PC-3 (cell line): Measurements from ENCODE around the gene LIX1L. TPM values are rescaled to one million over a fixed set of nuclear protein-coding genes. Genes with fewer than 3 reads are reported as not detected.

Source experiments
- ATAC-seq: fragments of 200-7000 bp; cut with Tn5 transposase; 2 replicates; pipeline ENCODE4 v1.9.1; 2020; ENCODE audit warnings: mild to moderate bottlenecking, moderate library complexity
- BruUV-seq: library from RNA; stranded (reverse); fragments of 400-500 nt; replicated peaks from 2 replicates; lab custom pipeline; 2021; lab: Mats Ljungman, UMichigan
- CTCF ChIA-PET: fragments of 300-600 bp; sonication (Branson Sonifier 250); formaldehyde crosslinking; loops from one replicate; lab custom pipeline; 2022; ENCODE audit warnings: antibody characterized with exemption; lab: Charles Lee
- POLR2A ChIA-PET: fragments of 300-600 bp; sonication (Branson Sonifier 250); formaldehyde crosslinking; loops from one replicate; lab custom pipeline; 2022; ENCODE audit warnings: antibody characterized with exemption; ENCODE audit not compliant: unreplicated experiment; lab: Charles Lee
- DNase-seq: peaks from one replicate; pipeline ENCODE4 v3.0.0-alpha.2; 2015
- H2AFZ ChIP-seq: fragments of 300-600 bp; sonication (generic); 2 replicates; pipeline ENCODE4 v1.6.0; 2016; ENCODE audit warnings: antibody characterized with exemption, low read length
- H3F3A ChIP-seq: fragments of 300-600 bp; sonication (generic); one replicate; pipeline ENCODE4 v1.6.0; 2017; ENCODE audit warnings: antibody characterized with exemption, low read length, control low read depth, mild to moderate bottlenecking; ENCODE audit not compliant: unreplicated experiment
- H3K27ac ChIP-seq: fragments of 300-600 bp; sonication (generic); 2 replicates; pipeline ENCODE4 v1.5.1; 2016; ENCODE audit warnings: mild to moderate bottlenecking, low read length
- H3K27me3 ChIP-seq: fragments of 300-600 bp; sonication (generic); 2 replicates; pipeline ENCODE4 v1.6.1; 2016; ENCODE audit warnings: low read length, mixed read lengths
- H3K36me3 ChIP-seq: fragments of 300-600 bp; sonication (generic); 2 replicates; pipeline ENCODE4 v1.6.1; 2016; ENCODE audit warnings: low read depth, mixed run types, low read length, mixed read lengths
- H3K4me1 ChIP-seq: fragments of 300-600 bp; sonication (generic); 2 replicates; pipeline ENCODE4 v1.5.1; 2016; ENCODE audit warnings: low read length; ENCODE audit not compliant: insufficient read depth
- H3K4me2 ChIP-seq: fragments of 300-600 bp; sonication (generic); 2 replicates; pipeline ENCODE4 v1.6.0; 2016; ENCODE audit warnings: low read length
- H3K4me3 ChIP-seq: fragments of 300-600 bp; sonication (generic); 2 replicates; pipeline ENCODE4 v1.5.1; 2016; ENCODE audit warnings: mild to moderate bottlenecking, low read length, mixed read lengths
- H3K79me2 ChIP-seq: fragments of 300-600 bp; sonication (generic); 2 replicates; pipeline ENCODE4 v1.6.1; 2017; ENCODE audit warnings: low read length, mixed read lengths
- H3K9ac ChIP-seq: fragments of 300-600 bp; sonication (generic); 2 replicates; pipeline ENCODE4 v1.6.0; 2016; ENCODE audit warnings: mild to moderate bottlenecking, low read length
- H3K9me2 ChIP-seq: fragments of 300-600 bp; sonication (generic); replicated peaks from 2 replicates; pipeline ENCODE4 v1.6.1; 2016; ENCODE audit warnings: mixed run types, low read length, mixed read lengths
- H3K9me3 ChIP-seq: fragments of 300-600 bp; sonication (generic); 2 replicates; pipeline ENCODE4 v1.6.1; 2016; ENCODE audit warnings: low read length, mixed read lengths
- H4K20me1 ChIP-seq: fragments of 300-600 bp; sonication (generic); 2 replicates; pipeline ENCODE4 v1.6.1; 2016; ENCODE audit warnings: low read length, mixed read lengths
- EZH2 ChIP-seq: fragments of 300-600 bp; sonication (generic); IDR thresholded peaks from one replicate; pipeline ENCODE4 v1.6.1; 2017; ENCODE audit warnings: antibody characterized with exemption, mild to moderate bottlenecking, low read length; ENCODE audit not compliant: unreplicated experiment
- EZH2phosphoT487 ChIP-seq: fragments of 300-600 bp; sonication (generic); IDR thresholded peaks from 2 replicates; pipeline ENCODE4 v1.6.1; 2018; ENCODE audit warnings: mild to moderate bottlenecking, antibody characterized with exemption, low read length, borderline replicate concordance
- intact Hi-C: fragments of 100-400 bp; cut with micrococcal nuclease; formaldehyde crosslinking; loops from 2 replicates; pipeline ENCODE4 v1.9.0; 2023
- total RNA-seq: library from RNA; depleted of rRNA; stranded (reverse); fragments of >200 nt; gene quantifications from 2 replicates; pipeline ENCODE4 v1.2.3, GENCODE V29; 2014
- TF ChIP-seq, protein P1 (sequence below): fragments of 300-600 bp; sonication (generic); conservative IDR thresholded peaks from 2 replicates; pipeline ENCODE4 v1.5.1; 2017; ENCODE audit warnings: antibody characterized with exemption, low read depth, mild to moderate bottlenecking, low read length

Gene LIX1L
- total RNA-seq, 1 experiment from 2014 or later, result 12.5 TPM

- H3K79me2 ChIP-seq, result peaks cover 24% of the 10 kb centered on the region
These were observed 2.4 kb downstream of the LIX1L start for GRCh38 chr1:145955436-145955835.

GRCh38 chr1:145953861-145954260 lies 4.0 kb downstream of the LIX1L start:
- CTCF ChIA-PET, result interaction anchor here (0.6 kb wide), 1 partner anchor 11 kb away, joined by 3 read pairs; the partner anchor contains the start of genes ANKRD34A and POLR3GL
- H3F3A ChIP-seq, result no peaks in the 10 kb centered on the region

More at GRCh38 chr1:145955436-145955835, 2.4 kb downstream of the LIX1L start:
- POLR2A ChIA-PET, result interaction anchor here (0.8 kb wide), 1 partner anchor 96 kb away, joined by 3 read pairs; no protein-coding TSS in a partner anchor
- ATAC-seq (no peak), DNase-seq (no peak)
- peak overlapping the region; percentile 84 for H3K4me2 ChIP-seq
- intact Hi-C loops, result loop anchor here (5.0 kb wide), 1 partner anchor 38 kb away; the partner anchor contains the start of gene PEX11B
- peaks cover 25% of the 10 kb centered on the region for H3K4me1 ChIP-seq
- no peak overlapping the region for H3K9ac ChIP-seq
- H3K9me2 ChIP-seq, result no peaks in the 10 kb centered on the region
- CTCF ChIA-PET, result no interaction called here
- no peak overlapping the region for H2AFZ ChIP-seq
- H3K4me3 ChIP-seq, result no peak overlapping the region
- H3K27me3 ChIP-seq, result no peaks in the 10 kb centered on the region
- no peak overlapping the region for H3K27ac ChIP-seq
- no TSS peak for BruUV-seq
- no peaks in the 10 kb centered on the region for H3F3A ChIP-seq
- TF ChIP-seq EZH2 (no peak), EZH2phosphoT487 (no peak)
- TF ChIP-seq, protein P1, sequence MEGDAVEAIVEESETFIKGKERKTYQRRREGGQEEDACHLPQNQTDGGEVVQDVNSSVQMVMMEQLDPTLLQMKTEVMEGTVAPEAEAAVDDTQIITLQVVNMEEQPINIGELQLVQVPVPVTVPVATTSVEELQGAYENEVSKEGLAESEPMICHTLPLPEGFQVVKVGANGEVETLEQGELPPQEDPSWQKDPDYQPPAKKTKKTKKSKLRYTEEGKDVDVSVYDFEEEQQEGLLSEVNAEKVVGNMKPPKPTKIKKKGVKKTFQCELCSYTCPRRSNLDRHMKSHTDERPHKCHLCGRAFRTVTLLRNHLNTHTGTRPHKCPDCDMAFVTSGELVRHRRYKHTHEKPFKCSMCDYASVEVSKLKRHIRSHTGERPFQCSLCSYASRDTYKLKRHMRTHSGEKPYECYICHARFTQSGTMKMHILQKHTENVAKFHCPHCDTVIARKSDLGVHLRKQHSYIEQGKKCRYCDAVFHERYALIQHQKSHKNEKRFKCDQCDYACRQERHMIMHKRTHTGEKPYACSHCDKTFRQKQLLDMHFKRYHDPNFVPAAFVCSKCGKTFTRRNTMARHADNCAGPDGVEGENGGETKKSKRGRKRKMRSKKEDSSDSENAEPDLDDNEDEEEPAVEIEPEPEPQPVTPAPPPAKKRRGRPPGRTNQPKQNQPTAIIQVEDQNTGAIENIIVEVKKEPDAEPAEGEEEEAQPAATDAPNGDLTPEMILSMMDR, result no peak
- no peaks in the 10 kb centered on the region for H3K36me3 ChIP-seq
- no peaks in the 10 kb centered on the region for H3K9me3 ChIP-seq
- no peaks in the 10 kb centered on the region for H4K20me1 ChIP-seq

GRCh38 chr1:145952903-145953302 lies 4.9 kb downstream of the LIX1L start:
- intact Hi-C loops, result no loop called here
- CTCF ChIA-PET, result no interaction called here
- peaks cover 24% of the 10 kb centered on the region for H3K79me2 ChIP-seq

More at GRCh38 chr1:145953861-145954260, 4.0 kb downstream of the LIX1L start:
- Histone ChIP-seq H3K9me3 (no peaks in the 10 kb centered on the region), H3K27me3 (no peaks in the 10 kb centered on the region), H3K4me1 (peaks cover 25% of the 10 kb centered on the region), H2AFZ (no peak overlapping the region), H3K9ac (no peak overlapping the region), H3K79me2 (peaks cover 24% of the 10 kb centered on the region), H3K27ac (no peak overlapping the region), H3K4me2 (no peak overlapping the region), H3K9me2 (no peaks in the 10 kb centered on the region), H3K4me3 (no peak overlapping the region), H4K20me1 (no peaks in the 10 kb centered on the region), H3K36me3 (no peaks in the 10 kb centered on the region)
- no TSS peak for BruUV-seq
- POLR2A ChIA-PET, result no interaction called here
- intact Hi-C loops, result no loop called here
- ATAC-seq, result no peak
- DNase-seq, result no peak
- TF ChIP-seq EZH2, result no peak
- no peak for TF ChIP-seq EZH2phosphoT487
- TF ChIP-seq, protein P1, result no peak

More at GRCh38 chr1:145952903-145953302, 4.9 kb downstream of the LIX1L start:
- Histone ChIP-seq H3K4me1 (peaks cover 19% of the 10 kb centered on the region), H3K4me3 (no peak overlapping the region), H3K27ac (no peak overlapping the region), H3K27me3 (no peaks in the 10 kb centered on the region), H3K9me3 (no peaks in the 10 kb centered on the region), H3K4me2 (no peak overlapping the region), H4K20me1 (no peaks in the 10 kb centered on the region), H3F3A (no peaks in the 10 kb centered on the region), H3K36me3 (no peaks in the 10 kb centered on the region), H3K9me2 (no peaks in the 10 kb centered on the region), H2AFZ (no peak overlapping the region), H3K9ac (no peak overlapping the region)
- no TSS peak for BruUV-seq
- TF ChIP-seq EZH2, result no peak
- TF ChIP-seq, protein P1, result no peak
- TF ChIP-seq EZH2phosphoT487, result no peak
- DNase-seq, result no peak
- no peak for ATAC-seq
- POLR2A ChIA-PET, result no interaction called here
